HG03060 (cell line): ENCODE data around the gene ZDHHC11.

ENCODE experiments used
- ATAC-seq: cut with Tn5 transposase; IDR thresholded peaks from one replicate; pipeline ENCODE4 v1.9.1; 2021; ENCODE audit warnings: low read depth, moderate number of reproducible peaks; ENCODE audit not compliant: unreplicated experiment

Gene ZDHHC11

GRCh38 chr5:850511-851006 lies at the start of gene ZDHHC11:
Gene ZDHHC11 (minus strand): TSS chr5:850986. CDS start chr5:850602, 384 bp downstream.
- ATAC-seq = no peak

DNA sequence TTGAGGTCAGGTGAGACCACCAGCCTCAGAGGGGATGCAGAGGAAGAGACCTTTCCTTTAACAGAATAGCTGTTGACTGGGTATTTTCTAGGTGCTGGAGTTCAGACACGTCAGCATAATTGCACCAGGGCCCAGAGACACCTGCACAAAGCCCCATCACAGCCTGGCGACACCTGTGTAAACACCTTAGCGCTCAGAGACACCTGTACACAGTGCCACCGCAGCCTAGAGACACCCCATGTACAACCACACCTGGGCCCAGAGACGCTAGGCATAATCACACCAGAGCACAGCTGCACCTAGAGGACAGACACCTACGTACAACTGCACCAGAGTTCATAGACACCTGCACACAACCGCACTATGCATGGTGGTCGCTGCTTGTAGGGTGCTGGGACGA lies 42.9 kb upstream of the ZDHHC11 start:
- ATAC-seq = no peak

GRCh38 chr5:893137-893506 lies 42.3 kb upstream of the ZDHHC11 start:
- ATAC-seq = no peak

GRCh38 chr5:892394-893136 lies 41.8 kb upstream of the ZDHHC11 start, which contains the start of the genes BRD9 and TRIP13:
Gene BRD9 (minus strand): TSS chr5:892801. CDS start chr5:892657, 144 bp downstream.
Gene TRIP13 (plus strand): TSS chr5:892884. CDS start chr5:892999, 115 bp downstream.
- peak; percentile 87 for ATAC-seq

- no peak for ATAC-seq
Observed at GRCh38 chr5:891837-892393, 41.1 kb upstream of the ZDHHC11 start.

- no peak for ATAC-seq
Observed at GRCh38 chr5:891117-891836, 40.5 kb upstream of the ZDHHC11 start.

- ATAC-seq = no peak
Observed at GRCh38 chr5:889075-889710, 38.4 kb upstream of the ZDHHC11 start.

DNA sequence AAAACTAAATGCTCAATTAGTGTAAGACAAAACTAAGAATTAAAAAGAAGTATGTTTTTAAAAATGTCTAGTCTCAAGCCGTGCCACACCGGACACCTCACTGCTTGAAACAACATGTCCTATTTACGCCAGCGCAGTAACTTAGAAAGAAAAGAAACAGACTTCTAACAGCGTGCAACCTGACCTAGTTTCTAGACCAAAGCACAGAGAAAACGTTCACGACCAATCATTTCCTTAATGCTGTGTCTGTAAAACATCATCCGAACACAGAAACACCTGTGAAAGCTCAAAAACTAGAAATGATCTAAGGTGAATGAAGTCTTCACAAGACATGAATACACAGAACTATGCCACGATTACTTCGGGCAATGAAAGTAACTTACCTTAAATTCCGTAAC lies 37.9 kb upstream of the ZDHHC11 start:
- ATAC-seq = no peak

- no peak for ATAC-seq
Observed at GRCh38 chr5:887947-888637, 37.3 kb upstream of the ZDHHC11 start.

GRCh38 chr5:886716-887325 lies 36.0 kb upstream of the ZDHHC11 start:
- no peak for ATAC-seq

- ATAC-seq = no peak
Observed at GRCh38 chr5:886036-886435, 35.2 kb upstream of the ZDHHC11 start.

DNA sequence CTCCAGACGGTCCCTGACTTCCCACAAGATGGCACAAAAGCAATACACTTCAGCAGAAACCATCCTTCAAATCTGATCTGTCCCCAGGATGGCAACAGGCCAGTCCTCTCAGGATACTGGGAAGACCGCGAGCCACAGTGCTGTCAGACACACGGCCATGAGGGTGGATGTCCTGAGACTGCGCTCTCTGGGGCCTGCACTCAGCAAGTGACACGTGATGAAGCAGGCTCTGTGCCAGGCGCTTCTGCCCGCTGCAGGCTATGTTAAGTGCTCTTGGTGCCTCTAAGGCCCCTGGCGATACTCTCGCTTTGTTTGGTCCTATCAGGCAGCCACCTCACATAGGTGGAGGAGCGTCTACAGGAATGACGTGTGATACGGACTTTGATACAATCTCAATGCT lies 34.7 kb upstream of the ZDHHC11 start:
- ATAC-seq = no peak

- ATAC-seq = no peak
Observed at GRCh38 chr5:885127-885442, 34.3 kb upstream of the ZDHHC11 start.

- ATAC-seq = no peak
Observed at GRCh38 chr5:884345-885126, 33.8 kb upstream of the ZDHHC11 start.

GRCh38 chr5:883475-884181 lies 32.8 kb upstream of the ZDHHC11 start:
- no peak for ATAC-seq

DNA sequence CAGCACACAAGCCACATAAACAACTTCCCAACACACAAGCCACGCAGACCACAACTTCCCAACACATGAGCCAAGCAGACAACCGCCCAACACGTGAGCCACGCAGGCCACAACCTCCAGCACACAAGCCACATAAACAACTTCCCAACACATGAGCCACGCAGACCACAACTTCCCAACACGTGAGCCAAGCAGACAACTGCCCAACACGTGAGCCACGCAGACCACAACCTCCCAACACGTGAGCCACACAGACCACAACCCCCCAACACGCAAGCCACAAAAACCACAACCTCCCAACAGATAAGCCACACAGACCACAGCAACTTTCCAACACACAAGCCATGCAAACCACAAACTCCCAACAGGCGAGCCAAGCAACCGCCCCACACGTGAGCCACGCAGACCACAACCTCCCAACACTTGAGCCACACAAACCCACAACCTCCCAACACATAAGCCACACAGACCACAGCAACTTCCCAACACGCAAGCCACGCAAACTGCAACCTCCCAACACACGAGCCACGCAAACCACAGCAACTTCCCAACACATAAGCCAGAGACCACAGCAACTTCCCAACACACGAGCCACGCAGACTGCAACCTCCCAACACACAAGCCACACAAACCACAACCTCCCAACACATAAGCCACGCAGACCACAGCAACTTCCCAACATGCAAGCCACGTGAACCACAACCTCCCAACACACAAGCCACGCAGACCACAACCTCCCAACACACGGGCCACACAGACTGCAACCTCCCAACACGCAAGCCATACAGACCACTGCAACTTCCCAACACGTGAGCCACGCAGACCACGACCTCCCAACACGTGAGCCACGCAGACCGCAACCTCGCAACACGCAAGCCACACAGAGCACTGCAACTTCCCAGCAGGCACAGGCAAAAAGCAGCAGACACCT lies 31.7 kb upstream of the ZDHHC11 start:
- no peak for ATAC-seq

DNA sequence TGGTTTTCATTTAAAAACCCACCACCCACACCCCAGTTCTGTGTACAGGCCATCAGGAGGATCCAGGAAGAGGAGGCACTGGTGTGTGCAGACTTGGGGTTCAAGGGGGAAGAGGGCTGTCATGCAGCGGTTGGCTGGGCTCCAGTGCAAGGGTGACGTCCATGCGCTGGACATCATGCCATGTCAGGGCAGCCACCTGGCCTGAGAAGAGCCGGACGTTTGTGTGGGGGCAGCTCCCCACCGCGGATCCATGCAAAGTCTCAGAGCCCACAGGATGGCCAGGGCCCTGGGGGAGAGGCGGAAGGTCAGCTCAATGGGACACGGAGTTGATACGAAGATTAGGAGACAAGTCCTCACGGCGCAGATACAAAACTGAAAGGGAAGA lies 30.8 kb upstream of the ZDHHC11 start:
- ATAC-seq = no peak
